Fibroblast of villous mesenchyme (primary cell): ENCODE results near the gene PDE1A. TPM values are rescaled to one million over a fixed set of nuclear protein-coding genes. Genes with fewer than 3 reads are reported as not detected.
A peak's percentile ranks its signal among the peaks of the same experiment; 100 is the strongest.

Experiments
- DNase-seq: peaks from one replicate; pipeline ENCODE4 v3.0.0-alpha.2; 2010; ENCODE audit warnings: low read depth
- H3K4me3 ChIP-seq: 2 replicates; pipeline ENCODE4 v1.5.1; 2011; ENCODE audit warnings: low read depth, mild to moderate bottlenecking, low read length
- total RNA-seq: library from RNA; depleted of rRNA; stranded (reverse); fragments of >200 nt; gene quantifications from 2 replicates; pipeline ENCODE4 v1.2.3, GENCODE V29; 2012
- TF ChIP-seq, protein P1 (sequence below): IDR thresholded peaks from 2 replicates; pipeline ENCODE4 v1.5.1; 2012; ENCODE audit warnings: low read depth, mild to moderate bottlenecking, low read length; ENCODE audit not compliant: insufficient read depth

The PDE1A gene
- total RNA-seq, 1 donor, result 1.7 TPM

DNA sequence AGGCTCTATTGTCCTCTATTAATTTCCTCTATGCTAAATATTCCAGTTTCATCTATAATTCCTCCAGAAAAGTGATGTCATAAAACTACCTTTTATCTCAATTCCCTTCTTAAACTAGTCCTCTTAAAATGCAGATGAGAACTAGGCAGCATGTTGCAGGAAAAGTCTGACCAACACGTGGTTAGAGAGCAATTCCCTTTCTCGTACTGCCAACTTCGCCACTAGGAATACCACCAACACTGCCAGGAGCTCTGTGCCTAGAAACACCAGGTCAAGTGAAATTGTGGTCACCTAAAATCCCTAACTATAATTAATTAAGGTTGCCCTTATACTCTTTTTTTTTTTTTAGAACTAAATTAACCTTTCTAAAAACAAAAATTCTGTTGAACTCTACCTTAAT, 313.5 kb downstream of the PDE1A start:
- TF ChIP-seq, protein P1, sequence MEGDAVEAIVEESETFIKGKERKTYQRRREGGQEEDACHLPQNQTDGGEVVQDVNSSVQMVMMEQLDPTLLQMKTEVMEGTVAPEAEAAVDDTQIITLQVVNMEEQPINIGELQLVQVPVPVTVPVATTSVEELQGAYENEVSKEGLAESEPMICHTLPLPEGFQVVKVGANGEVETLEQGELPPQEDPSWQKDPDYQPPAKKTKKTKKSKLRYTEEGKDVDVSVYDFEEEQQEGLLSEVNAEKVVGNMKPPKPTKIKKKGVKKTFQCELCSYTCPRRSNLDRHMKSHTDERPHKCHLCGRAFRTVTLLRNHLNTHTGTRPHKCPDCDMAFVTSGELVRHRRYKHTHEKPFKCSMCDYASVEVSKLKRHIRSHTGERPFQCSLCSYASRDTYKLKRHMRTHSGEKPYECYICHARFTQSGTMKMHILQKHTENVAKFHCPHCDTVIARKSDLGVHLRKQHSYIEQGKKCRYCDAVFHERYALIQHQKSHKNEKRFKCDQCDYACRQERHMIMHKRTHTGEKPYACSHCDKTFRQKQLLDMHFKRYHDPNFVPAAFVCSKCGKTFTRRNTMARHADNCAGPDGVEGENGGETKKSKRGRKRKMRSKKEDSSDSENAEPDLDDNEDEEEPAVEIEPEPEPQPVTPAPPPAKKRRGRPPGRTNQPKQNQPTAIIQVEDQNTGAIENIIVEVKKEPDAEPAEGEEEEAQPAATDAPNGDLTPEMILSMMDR, result no peak
- no peak for DNase-seq
- no peak overlapping the region for H3K4me3 ChIP-seq

DNA sequence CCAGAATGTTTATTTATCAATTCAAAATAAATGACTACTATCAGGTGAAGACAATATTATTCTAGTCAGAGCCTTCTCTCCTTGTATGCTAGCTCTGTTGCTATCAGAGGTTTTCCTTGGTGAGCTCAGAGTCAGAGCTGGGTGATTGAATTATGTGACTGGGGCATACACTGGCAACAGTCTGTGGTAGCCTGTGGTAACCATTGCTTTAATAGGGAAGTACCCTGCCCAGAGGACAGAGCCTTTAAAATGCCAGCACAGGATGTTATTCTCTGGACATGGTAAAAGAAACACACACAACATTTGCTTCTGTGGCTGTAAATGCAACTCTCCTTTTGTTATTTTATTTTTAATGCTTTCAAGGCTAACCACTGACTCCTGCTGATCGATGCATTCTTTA, 316.5 kb downstream of the PDE1A start:
- DNase-seq, result no peak

DNA sequence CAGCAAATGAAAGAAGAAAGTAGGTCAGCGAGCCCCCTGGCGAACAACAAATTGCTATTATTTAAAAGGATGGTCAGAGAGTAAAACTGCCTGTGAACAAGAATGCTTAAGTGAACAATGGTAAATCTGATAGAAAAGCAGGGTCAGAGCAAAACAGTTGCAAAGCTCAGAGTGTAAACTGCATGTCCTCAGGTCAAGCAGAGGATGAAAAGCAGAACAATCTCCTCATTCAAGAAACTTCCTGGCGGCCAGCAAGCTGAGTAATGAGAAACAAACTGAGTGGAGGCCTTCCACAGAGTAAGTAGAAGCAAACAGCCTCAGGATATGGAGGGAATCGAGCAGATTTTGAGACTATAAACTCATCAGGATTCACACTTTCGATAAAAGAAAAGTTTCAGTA, 323.3 kb downstream of the PDE1A start:
- no peak overlapping the region for H3K4me3 ChIP-seq
- TF ChIP-seq, protein P1, result no peak
- DNase-seq, result peak; percentile 46

More for the DNA sequence above, 316.5 kb downstream of the PDE1A start:
- H3K4me3 ChIP-seq, result no peak overlapping the region
- TF ChIP-seq, protein P1, result no peak

DNA sequence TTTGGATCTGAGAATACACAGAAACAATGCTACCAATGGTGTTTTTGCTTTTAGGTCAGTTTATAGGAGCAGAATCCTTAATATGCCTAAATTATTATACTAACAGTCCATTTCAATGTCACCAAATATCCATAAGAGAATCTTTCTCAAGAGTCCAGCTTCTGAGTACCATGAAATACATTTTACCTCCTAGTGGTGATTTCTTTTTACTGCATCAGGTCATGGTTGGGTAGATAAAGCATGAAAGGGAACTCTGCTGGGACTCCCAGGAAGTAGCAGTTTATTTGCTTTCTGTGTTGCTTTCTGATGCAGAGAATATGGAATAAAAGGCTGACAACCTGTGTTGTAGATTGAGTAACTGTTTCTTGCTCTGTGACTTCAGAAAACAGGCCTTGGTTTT, 325.6 kb downstream of the PDE1A start:
- no peak for DNase-seq
- H3K4me3 ChIP-seq, result no peak overlapping the region
- TF ChIP-seq, protein P1, result peak; percentile 35

DNA sequence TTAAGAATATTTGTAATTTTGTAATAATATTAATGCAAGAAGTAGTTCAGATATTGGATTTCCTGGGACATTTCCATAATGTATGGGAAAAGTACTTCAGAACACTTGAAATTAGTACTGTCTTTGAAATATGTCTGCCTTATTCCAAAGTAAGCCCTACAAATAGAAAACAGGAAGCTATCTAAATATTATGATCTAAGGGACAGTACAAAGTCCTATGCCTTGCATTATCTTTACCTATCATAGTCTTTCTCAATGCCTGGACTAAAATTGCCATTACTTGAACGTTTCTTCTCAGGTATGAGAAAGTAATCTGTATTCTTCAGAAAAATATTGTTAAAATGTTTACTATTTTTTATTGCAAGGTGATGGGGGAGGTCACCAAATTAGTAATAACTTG, 328.2 kb downstream of the PDE1A start:
- H3K4me3 ChIP-seq, result no peak overlapping the region
- TF ChIP-seq, protein P1, result no peak
- DNase-seq, result no peak

DNA sequence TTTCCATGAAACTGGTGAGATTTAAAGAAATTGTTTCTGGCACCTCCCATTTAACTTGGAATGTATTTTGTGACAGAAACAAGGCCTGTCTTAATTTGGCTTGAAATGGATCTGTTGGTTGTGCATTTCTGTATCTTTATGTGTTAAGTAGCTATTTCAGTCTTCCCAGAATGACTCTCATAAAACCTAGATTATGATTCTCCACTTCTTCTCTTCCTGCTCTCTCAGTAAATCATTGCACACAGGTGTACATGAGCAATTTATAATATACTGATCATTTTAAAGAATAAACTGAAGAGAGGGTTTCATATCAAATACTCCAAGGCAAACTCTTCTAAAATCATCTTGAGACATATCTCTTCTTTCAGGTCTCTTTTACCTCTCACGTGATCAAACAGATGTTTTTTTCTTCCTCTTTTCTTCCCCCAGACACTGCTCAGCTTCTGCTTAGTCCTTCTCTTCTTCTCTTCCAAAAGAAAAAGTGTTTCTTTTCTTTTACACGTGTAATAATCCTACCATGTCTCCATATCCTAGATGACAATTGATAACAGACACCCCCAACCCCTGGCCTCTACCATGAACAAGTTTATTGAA, 329.2 kb downstream of the PDE1A start:
- TF ChIP-seq, protein P1, result no peak
- no peak overlapping the region for H3K4me3 ChIP-seq
- DNase-seq, result no peak

DNA sequence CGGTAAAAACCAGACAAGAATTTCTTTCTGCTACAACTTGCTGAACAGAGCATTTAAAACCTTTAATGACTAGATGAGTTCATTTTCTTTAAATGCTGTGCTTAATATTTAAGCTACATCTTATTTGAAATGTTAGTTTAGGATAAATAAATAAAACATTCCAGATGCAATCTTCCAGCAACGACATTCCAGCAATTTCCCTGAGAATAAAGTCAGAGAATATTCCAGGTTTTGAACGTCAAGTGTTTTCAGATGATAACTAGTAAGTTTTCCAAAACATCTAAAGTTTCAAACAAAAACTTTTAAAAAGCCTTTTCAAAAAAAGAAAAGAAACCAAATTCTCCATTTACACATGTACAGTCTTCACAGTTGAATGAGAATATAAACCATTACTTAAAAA, 336.4 kb downstream of the PDE1A start:
- H3K4me3 ChIP-seq, result no peak overlapping the region
- DNase-seq, result no peak
- TF ChIP-seq, protein P1, result no peak
